ENCODE results near the gene CLK2. TPM values are rescaled to one million over a fixed set of nuclear protein-coding genes. Genes with fewer than 3 reads are reported as not detected.
A peak's percentile ranks its signal among the peaks of the same experiment; 100 is the strongest.
"Not testable (repeated sequence)": the region's sequence is repeated elsewhere in the genome, so short reads cannot be mapped to it uniquely, and the experiment has no call there.

CLK2 gene
- total RNA-seq, 2 donors from 2014 or later, result 26.9 to 50.7 TPM

- ATAC-seq (ENCODE audit: insufficient number of reproducible peaks, low FRiP score, low read depth), result no peak
Measured at GRCh38 chr1:155223047-155223446, 50.3 kb downstream of the CLK2 start.

GRCh38 chr1:155220211-155220965, 52.9 kb downstream of the CLK2 start:
- not testable (repeated sequence) for H3K9me3 ChIP-seq; ATAC-seq (ENCODE audit: insufficient number of reproducible peaks, low FRiP score, low read depth); H3K36me3 ChIP-seq; DNase-seq (ENCODE audit: low spot score); H3K27ac ChIP-seq; H3K27me3 ChIP-seq (replicated peaks; ENCODE audit: insufficient read depth); H3K4me3 ChIP-seq
- H3K4me1 ChIP-seq (ENCODE audit: control insufficient read depth in 1 of 2, low read depth in 2 of 2), result peaks cover 13 to 16% of the 10 kb centered on the region in 2 donors

More at GRCh38 chr1:155223047-155223446, 50.3 kb downstream of the CLK2 start:
- Histone ChIP-seq H3K4me1 (ENCODE audit: control insufficient read depth in 1 of 2, low read depth in 2 of 2) (peaks cover 24 to 32% of the 10 kb centered on the region in 2 donors), H3K4me3 (no peak overlapping the region), H3K27me3 (replicated peaks; ENCODE audit: insufficient read depth) (no peaks in the 10 kb centered on the region), H3K9me3 (no peaks in the 10 kb centered on the region), H3K36me3 (no peaks in the 10 kb centered on the region), H3K27ac (no peak overlapping the region)
- no peak for TF ChIP-seq CTCF (IDR thresholded peaks at IDR 0.05)
- no peak for DNase-seq (ENCODE audit: low spot score)

GRCh38 chr1:155219592-155220031, 53.7 kb downstream of the CLK2 start:
- no peaks in the 10 kb centered on the region for H3K36me3 ChIP-seq
- H3K4me3 ChIP-seq, result no peak overlapping the region
- peaks cover 7 to 8% of the 10 kb centered on the region in 2 donors for H3K4me1 ChIP-seq (ENCODE audit: control insufficient read depth in 1 of 2, low read depth in 2 of 2)
- TF ChIP-seq CTCF (IDR thresholded peaks at IDR 0.05), result no peak
- H3K27me3 ChIP-seq (replicated peaks; ENCODE audit: insufficient read depth), result no peaks in the 10 kb centered on the region
- ATAC-seq (ENCODE audit: insufficient number of reproducible peaks, low FRiP score, low read depth) (no peak), DNase-seq (ENCODE audit: low spot score) (no peak)
- no peak overlapping the region for H3K27ac ChIP-seq
- no peaks in the 10 kb centered on the region for H3K9me3 ChIP-seq

- peak; percentile 56 for ATAC-seq (ENCODE audit: insufficient number of reproducible peaks, low FRiP score, low read depth)
- Histone ChIP-seq H3K9me3 (no peaks in the 10 kb centered on the region), H3K4me1 (ENCODE audit: control insufficient read depth in 1 of 2, low read depth in 2 of 2) (peaks cover under 1 to 2% of the 10 kb centered on the region in 2 donors), H3K27me3 (replicated peaks; ENCODE audit: insufficient read depth) (no peaks in the 10 kb centered on the region), H3K36me3 (no peaks in the 10 kb centered on the region), H3K4me3 (peak overlapping the region; percentile 0), H3K27ac (no peak overlapping the region)
- TF ChIP-seq CTCF (IDR thresholded peaks at IDR 0.05), result no peak
- DNase-seq (ENCODE audit: low spot score), result no peak
Measured at GRCh38 chr1:155218854-155219591, 54.3 kb downstream of the CLK2 start.

- ATAC-seq (ENCODE audit: insufficient number of reproducible peaks, low FRiP score, low read depth); H3K36me3 ChIP-seq; H3K4me1 ChIP-seq (ENCODE audit: control insufficient read depth in 1 of 2, low read depth in 2 of 2): not testable (repeated sequence)
Measured at GRCh38 chr1:155214702-155215101, 58.6 kb downstream of the CLK2 start.

More at GRCh38 chr1:155214702-155215101, 58.6 kb downstream of the CLK2 start:
- not testable (repeated sequence) for H3K27me3 ChIP-seq (replicated peaks; ENCODE audit: insufficient read depth); H3K4me3 ChIP-seq; H3K9me3 ChIP-seq; DNase-seq (ENCODE audit: low spot score); H3K27ac ChIP-seq

Other genes with a start within 250 kb of the CLK2 start
- under 1 TPM in 1 of 2 donors, not detected in 1; 0.42 TPM for gene DCST2, start 239.7 kb downstream of the CLK2 start, total RNA-seq
- not detected for gene DCST1, start 239.7 kb downstream of the CLK2 start, total RNA-seq
- gene ADAM15, start 222.2 kb downstream of the CLK2 start, total RNA-seq, result 100 to 1,000 TPM; 119 to 144 TPM
- gene EFNA4, start 209.8 kb downstream of the CLK2 start, total RNA-seq, result 1 to 10 TPM; 1.9 to 2.8 TPM
- 1 to 10 TPM; 1.5 to 3.2 TPM for gene EFNA3, start 194.7 kb downstream of the CLK2 start, total RNA-seq
- 10 to 100 TPM in 1 of 2 donors, 1 to 10 TPM in 1; 4.6 to 15.4 TPM for gene EFNA1, start 145.6 kb downstream of the CLK2 start, total RNA-seq
- gene SLC50A1, start 137.7 kb downstream of the CLK2 start, total RNA-seq, result 10 to 100 TPM; 13.0 to 22.2 TPM
- gene DPM3, start 133.0 kb downstream of the CLK2 start, total RNA-seq, result 10 to 100 TPM; 28.8 to 68.6 TPM
- gene KRTCAP2, start 100.2 kb downstream of the CLK2 start, total RNA-seq, result 100 to 1,000 TPM; 106 to 112 TPM
- 1 to 10 TPM; 2.7 to 5.8 TPM for gene TRIM46, start 99.7 kb downstream of the CLK2 start, total RNA-seq
- 10 to 100 TPM; 45.3 to 81.6 TPM for gene THBS3, start 65.6 kb downstream of the CLK2 start, total RNA-seq
- 10 to 100 TPM; 21.7 to 22.9 TPM for gene MTX1, start 64.8 kb downstream of the CLK2 start, total RNA-seq
- gene ENTREP3, start 18.0 kb downstream of the CLK2 start, total RNA-seq, result 10 to 100 TPM; 14.7 to 16.1 TPM
- 10 to 100 TPM; 32.5 to 50.2 TPM for gene SCAMP3, start 11.1 kb downstream of the CLK2 start, total RNA-seq
- gene HCN3, start 4.0 kb upstream of the CLK2 start, total RNA-seq, result 1 to 10 TPM in 1 of 2 donors, under 1 TPM in 1; 0.92 to 1.9 TPM
- not detected for gene PKLR, start 27.9 kb upstream of the CLK2 start, total RNA-seq
- gene FDPS, start 35.4 kb upstream of the CLK2 start, total RNA-seq, result 10 to 100 TPM; 57.8 to 68.2 TPM
- gene RUSC1, start 47.4 kb upstream of the CLK2 start, total RNA-seq, result 10 to 100 TPM; 38.7 to 61.3 TPM